Endothelial cell of umbilical vein (primary cell): ENCODE data around the gene RASL10A.

Source experiments
- EZH2 ChIP-seq: IDR thresholded peaks from 2 replicates; pipeline ENCODE4 v1.6.1; 2012; ENCODE audit warnings: borderline replicate concordance, low read depth, mild to moderate bottlenecking, moderate library complexity, low read length, inconsistent platforms; ENCODE audit not compliant: severe bottlenecking
- FOS ChIP-seq: IDR thresholded peaks from 2 replicates; pipeline ENCODE4 v1.6.1; 2011; ENCODE audit warnings: mild to moderate bottlenecking, low read length, moderate library complexity, borderline replicate concordance; ENCODE audit not compliant: insufficient read depth
- GATA2 ChIP-seq: IDR thresholded peaks from 2 replicates; pipeline ENCODE4 v1.7.0; 2011; ENCODE audit warnings: low read depth, mild to moderate bottlenecking, moderate library complexity, mixed read lengths, low read length; ENCODE audit not compliant: insufficient read length, insufficient read depth
- JUN ChIP-seq: IDR thresholded peaks from 2 replicates; pipeline ENCODE4 v1.6.1; 2011; ENCODE audit warnings: borderline replicate concordance, low read depth; ENCODE audit not compliant: insufficient read length, insufficient read depth
- MYC ChIP-seq: IDR thresholded peaks from one replicate; pipeline ENCODE4 v1.6.1; 2011; ENCODE audit warnings: mild to moderate bottlenecking, low read depth, low read length
- POLR2A ChIP-seq: IDR thresholded peaks from 2 replicates; pipeline ENCODE4 v1.6.1; 2012; ENCODE audit warnings: low read depth, mild to moderate bottlenecking, control low read depth, low read length
- POLR2AphosphoS5 ChIP-seq: IDR thresholded peaks from 2 replicates; pipeline ENCODE4 v1.6.1; 2012; ENCODE audit warnings: low read depth, mild to moderate bottlenecking, control low read depth, low read length, moderate library complexity; ENCODE audit not compliant: insufficient read depth
- TF ChIP-seq, protein P1 (sequence below), 2 donors: IDR thresholded peaks; 1 replicate in 1 of 2; 2 replicates in 1 of 2; pipeline ENCODE4 v1.5.1; 2011; ENCODE audit warnings: low read length in 2 of 2, mild to moderate bottlenecking in 2 of 2, moderate library complexity in 2 of 2, control low read depth in 1 of 2, inconsistent platforms in 1 of 2, low read depth in 1 of 2; ENCODE audit not compliant: insufficient read depth in 1 of 2; ENCODE audit errors: extremely low read depth in 1 of 2
- TF ChIP-seq, protein P2 (sequence below): IDR thresholded peaks from 2 replicates; pipeline ENCODE4 v1.6.1; 2011; ENCODE audit not compliant: insufficient read depth, insufficient read length

DNA sequence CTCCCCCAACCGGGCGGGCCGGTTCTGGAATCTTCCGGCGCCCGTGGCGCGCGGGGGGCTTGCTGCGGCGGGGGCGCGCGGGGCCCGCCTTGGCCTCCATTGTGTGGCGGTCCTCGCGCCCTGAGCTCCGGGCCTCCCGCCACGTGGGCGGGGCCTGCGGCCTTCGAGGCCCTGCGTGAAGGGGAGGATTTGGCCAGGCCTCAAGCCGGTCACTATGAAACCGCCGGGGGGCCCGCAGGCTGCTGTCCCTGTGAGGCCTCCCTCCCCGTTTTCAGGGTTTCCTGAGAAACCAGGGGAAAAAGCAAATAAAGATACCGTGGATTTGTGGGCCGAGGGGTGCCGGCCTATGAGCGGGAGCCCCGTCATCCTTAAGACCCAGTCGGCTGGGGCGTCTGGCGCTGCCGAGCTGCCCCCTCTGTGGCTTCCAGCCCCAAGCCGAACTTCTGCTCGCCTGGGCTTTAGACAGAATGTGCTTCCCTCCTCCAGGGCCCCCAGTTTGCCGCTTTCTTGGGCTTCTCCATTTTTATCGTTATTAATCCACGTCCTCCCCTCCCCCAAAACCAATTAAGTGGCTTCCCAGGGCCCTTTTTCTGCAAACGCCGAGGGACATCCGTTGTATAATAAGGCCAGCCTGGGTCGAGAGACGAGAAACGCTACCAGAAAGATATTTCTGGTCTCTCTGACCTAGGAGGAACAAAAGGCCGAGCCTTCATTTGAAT, 46.8 kb downstream of the RASL10A start:
- TF ChIP-seq, protein P1, sequence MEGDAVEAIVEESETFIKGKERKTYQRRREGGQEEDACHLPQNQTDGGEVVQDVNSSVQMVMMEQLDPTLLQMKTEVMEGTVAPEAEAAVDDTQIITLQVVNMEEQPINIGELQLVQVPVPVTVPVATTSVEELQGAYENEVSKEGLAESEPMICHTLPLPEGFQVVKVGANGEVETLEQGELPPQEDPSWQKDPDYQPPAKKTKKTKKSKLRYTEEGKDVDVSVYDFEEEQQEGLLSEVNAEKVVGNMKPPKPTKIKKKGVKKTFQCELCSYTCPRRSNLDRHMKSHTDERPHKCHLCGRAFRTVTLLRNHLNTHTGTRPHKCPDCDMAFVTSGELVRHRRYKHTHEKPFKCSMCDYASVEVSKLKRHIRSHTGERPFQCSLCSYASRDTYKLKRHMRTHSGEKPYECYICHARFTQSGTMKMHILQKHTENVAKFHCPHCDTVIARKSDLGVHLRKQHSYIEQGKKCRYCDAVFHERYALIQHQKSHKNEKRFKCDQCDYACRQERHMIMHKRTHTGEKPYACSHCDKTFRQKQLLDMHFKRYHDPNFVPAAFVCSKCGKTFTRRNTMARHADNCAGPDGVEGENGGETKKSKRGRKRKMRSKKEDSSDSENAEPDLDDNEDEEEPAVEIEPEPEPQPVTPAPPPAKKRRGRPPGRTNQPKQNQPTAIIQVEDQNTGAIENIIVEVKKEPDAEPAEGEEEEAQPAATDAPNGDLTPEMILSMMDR (IDR thresholded peaks at IDR 0.05; ENCODE audit: extremely low read depth in 1 of 2, insufficient read depth in 1 of 2, low read depth in 1 of 2, low read length in 2 of 2): no peak
- TF ChIP-seq POLR2A: peak; percentile 60
- no peak for TF ChIP-seq POLR2AphosphoS5
- TF ChIP-seq EZH2: no peak
- TF ChIP-seq MYC: no peak
- no peak for TF ChIP-seq FOS
- TF ChIP-seq, protein P2, sequence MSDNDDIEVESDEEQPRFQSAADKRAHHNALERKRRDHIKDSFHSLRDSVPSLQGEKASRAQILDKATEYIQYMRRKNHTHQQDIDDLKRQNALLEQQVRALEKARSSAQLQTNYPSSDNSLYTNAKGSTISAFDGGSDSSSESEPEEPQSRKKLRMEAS: peak; percentile 35
- no peak for TF ChIP-seq JUN
- TF ChIP-seq GATA2: no peak
